ENCODE data around the gene TNMD. TPM values are rescaled to one million over a fixed set of nuclear protein-coding genes. Genes with fewer than 3 reads are reported as not detected.
A peak's percentile ranks its signal among the peaks of the same experiment; 100 is the strongest.
"Not testable (repeated sequence)": the region's sequence is repeated elsewhere in the genome, so short reads cannot be mapped to it uniquely, and the experiment has no call there.

The TNMD gene
- not detected for total RNA-seq
- polyA plus RNA-seq = not detected
- long read RNA-seq, donor 1 = 0 reads
- long read RNA-seq, donor 2 = 0 reads
- long read RNA-seq, donor 3 = 0 reads
- long read RNA-seq, donor 4 = 0 reads
- long read RNA-seq, donor 5 = 0 reads

DNA sequence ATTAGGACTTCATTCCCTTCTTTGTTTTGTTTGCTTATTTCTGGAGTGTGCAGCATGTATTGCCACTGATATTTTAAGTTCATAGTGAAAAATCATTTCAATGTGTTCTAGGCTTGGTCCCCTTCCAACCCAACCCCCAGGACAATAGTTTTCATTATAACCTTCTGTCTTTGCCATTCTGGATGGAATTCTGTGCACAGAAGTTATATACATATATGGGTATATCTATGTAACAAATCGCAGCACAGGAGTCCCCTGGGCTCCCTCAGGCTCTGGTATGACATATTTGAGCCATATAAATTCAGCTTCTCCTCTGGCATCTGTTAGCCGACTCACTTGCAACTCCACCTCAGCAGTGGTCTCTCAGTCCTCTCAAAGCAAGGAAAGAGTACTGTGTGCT, at the start of gene TNMD:
Gene TNMD (plus strand): TSS at position 326 of the 400 bp plus-strand sequence. CDS start 83 bp downstream, outside the sequence.
- Histone ChIP-seq H3K27ac (ENCODE audit: low read depth in 1 of 2, low read length in 1 of 2) (no peak within 1 kb of the TSS), H3K36me3 (ENCODE audit: control insufficient read depth in 4 of 4, insufficient read depth in 4 of 4, low read length in 4 of 4) (no peaks in the 10 kb centered on the region), H3K9ac (ENCODE audit: insufficient read depth in 1 of 2, low read length in 2 of 2) (no peak within 1 kb of the TSS), H3K4me1 (ENCODE audit: control insufficient read depth in 5 of 5, insufficient read depth in 5 of 5, low read length in 5 of 5) (peaks cover 0 to 3% (median 0%) of the 10 kb centered on the region in 5 donors), H3K27me3 (ENCODE audit: control insufficient read depth in 3 of 3, insufficient read depth in 3 of 3, low read length in 2 of 3) (peaks cover 0 to 36% (median 13%) of the 10 kb centered on the region in 3 donors), H3K9me3 (ENCODE audit: control insufficient read depth in 4 of 4, insufficient read depth in 3 of 4, low read length in 3 of 4) (no peaks in the 10 kb centered on the region), H3K4me3 (no peak within 1 kb of the TSS)
- no peak for ATAC-seq (ENCODE audit: insufficient read depth, low FRiP score)
- DNase-seq = no peak
- TF ChIP-seq, protein P1, sequence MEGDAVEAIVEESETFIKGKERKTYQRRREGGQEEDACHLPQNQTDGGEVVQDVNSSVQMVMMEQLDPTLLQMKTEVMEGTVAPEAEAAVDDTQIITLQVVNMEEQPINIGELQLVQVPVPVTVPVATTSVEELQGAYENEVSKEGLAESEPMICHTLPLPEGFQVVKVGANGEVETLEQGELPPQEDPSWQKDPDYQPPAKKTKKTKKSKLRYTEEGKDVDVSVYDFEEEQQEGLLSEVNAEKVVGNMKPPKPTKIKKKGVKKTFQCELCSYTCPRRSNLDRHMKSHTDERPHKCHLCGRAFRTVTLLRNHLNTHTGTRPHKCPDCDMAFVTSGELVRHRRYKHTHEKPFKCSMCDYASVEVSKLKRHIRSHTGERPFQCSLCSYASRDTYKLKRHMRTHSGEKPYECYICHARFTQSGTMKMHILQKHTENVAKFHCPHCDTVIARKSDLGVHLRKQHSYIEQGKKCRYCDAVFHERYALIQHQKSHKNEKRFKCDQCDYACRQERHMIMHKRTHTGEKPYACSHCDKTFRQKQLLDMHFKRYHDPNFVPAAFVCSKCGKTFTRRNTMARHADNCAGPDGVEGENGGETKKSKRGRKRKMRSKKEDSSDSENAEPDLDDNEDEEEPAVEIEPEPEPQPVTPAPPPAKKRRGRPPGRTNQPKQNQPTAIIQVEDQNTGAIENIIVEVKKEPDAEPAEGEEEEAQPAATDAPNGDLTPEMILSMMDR (IDR thresholded peaks at IDR 0.05; ENCODE audit: control extremely low read depth, extremely low read depth) = no peak
- 53 to 78% methylated on average over 2 of the region's 2 CpGs for WGBS, 2 donors

GRCh38 chrX:100565534-100565933, 19.2 kb upstream of the TNMD start:
- H3K9me3 ChIP-seq (ENCODE audit: control insufficient read depth in 4 of 4, insufficient read depth in 3 of 4, low read length in 3 of 4); DNase-seq; H3K36me3 ChIP-seq (ENCODE audit: control insufficient read depth in 4 of 4, insufficient read depth in 4 of 4, low read length in 4 of 4); H3K9ac ChIP-seq (ENCODE audit: insufficient read depth in 1 of 2, low read length in 2 of 2); H3K27ac ChIP-seq (ENCODE audit: low read depth in 1 of 2, low read length in 1 of 2); H3K27me3 ChIP-seq (ENCODE audit: control insufficient read depth in 3 of 3, insufficient read depth in 3 of 3, low read length in 2 of 3); ATAC-seq (ENCODE audit: insufficient read depth, low FRiP score); H3K4me3 ChIP-seq; H3K4me1 ChIP-seq (ENCODE audit: control insufficient read depth in 5 of 5, insufficient read depth in 5 of 5, low read length in 5 of 5): not testable (repeated sequence)
- WGBS, 2 donors = 73 to 87% methylated on average over 7 of the region's 7 CpGs

GRCh38 chrX:100586747-100587146, 2.0 kb downstream of the TNMD start:
- Histone ChIP-seq H3K36me3 (ENCODE audit: control insufficient read depth in 4 of 4, insufficient read depth in 4 of 4, low read length in 4 of 4) (no peaks in the 10 kb centered on the region), H3K4me3 (no peak overlapping the region), H3K9me3 (ENCODE audit: control insufficient read depth in 4 of 4, insufficient read depth in 3 of 4, low read length in 3 of 4) (no peaks in the 10 kb centered on the region), H3K4me1 (ENCODE audit: control insufficient read depth in 5 of 5, insufficient read depth in 5 of 5, low read length in 5 of 5) (peaks cover 0 to 3% (median 0%) of the 10 kb centered on the region in 5 donors), H3K9ac (ENCODE audit: insufficient read depth in 1 of 2, low read length in 2 of 2) (no peak overlapping the region), H3K27ac (ENCODE audit: low read depth in 1 of 2, low read length in 1 of 2) (no peak overlapping the region), H3K27me3 (ENCODE audit: control insufficient read depth in 3 of 3, insufficient read depth in 3 of 3, low read length in 2 of 3) (peaks cover 3 to 26% (median 18%) of the 10 kb centered on the region in 3 donors)
- ATAC-seq (ENCODE audit: insufficient read depth, low FRiP score) = no peak
- 33 to 59% methylated on average over 2 of the region's 2 CpGs for WGBS, 2 donors
- DNase-seq = no peak
- TF ChIP-seq, protein P1 (IDR thresholded peaks at IDR 0.05; ENCODE audit: control extremely low read depth, extremely low read depth) = no peak

DNA sequence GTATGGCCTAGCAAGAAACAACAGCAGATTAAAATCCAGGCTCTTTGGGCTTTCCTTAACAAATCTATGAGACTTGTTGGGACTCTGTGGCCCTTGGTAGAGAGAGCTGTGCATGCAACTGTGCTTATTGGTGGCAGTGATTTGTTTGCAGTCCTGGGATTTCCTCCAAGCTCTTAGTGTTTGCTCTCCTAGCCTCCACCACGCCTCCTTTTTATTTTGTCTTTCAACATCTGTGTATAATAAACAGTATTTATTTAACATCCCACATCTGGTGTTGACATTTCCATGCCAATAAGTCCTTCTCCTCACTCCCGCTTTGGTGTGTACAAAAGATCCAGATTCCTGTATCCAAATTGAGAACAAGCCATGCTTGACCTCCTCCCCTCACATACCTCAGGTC, 3.1 kb downstream of the TNMD start:
- no peak for ATAC-seq (ENCODE audit: insufficient read depth, low FRiP score)
- DNase-seq = peak; percentile 31 to 88 (median 82)

More for the DNA sequence above, 3.1 kb downstream of the TNMD start:
- peaks cover 0 to 3% (median 0%) of the 10 kb centered on the region in 5 donors for H3K4me1 ChIP-seq (ENCODE audit: control insufficient read depth in 5 of 5, insufficient read depth in 5 of 5, low read length in 5 of 5)
- H3K27ac ChIP-seq (ENCODE audit: low read depth in 1 of 2, low read length in 1 of 2) = no peak overlapping the region
- H3K36me3 ChIP-seq (ENCODE audit: control insufficient read depth in 4 of 4, insufficient read depth in 4 of 4, low read length in 4 of 4) = no peaks in the 10 kb centered on the region
- 27 to 62% methylated on average over 2 of the region's 2 CpGs for WGBS, 2 donors
- H3K9me3 ChIP-seq (ENCODE audit: control insufficient read depth in 4 of 4, insufficient read depth in 3 of 4, low read length in 3 of 4) = no peaks in the 10 kb centered on the region
- no peak overlapping the region for H3K4me3 ChIP-seq
- H3K9ac ChIP-seq (ENCODE audit: insufficient read depth in 1 of 2, low read length in 2 of 2) = no peak overlapping the region
- H3K27me3 ChIP-seq (ENCODE audit: control insufficient read depth in 3 of 3, insufficient read depth in 3 of 3, low read length in 2 of 3) = peaks cover 3 to 26% (median 13%) of the 10 kb centered on the region in 3 donors
- TF ChIP-seq, protein P1 (IDR thresholded peaks at IDR 0.05; ENCODE audit: control extremely low read depth, extremely low read depth) = no peak

Data from lung (tissue), 16 donors.